ENCODE results near the gene PTPRD.

Gene PTPRD

DNA sequence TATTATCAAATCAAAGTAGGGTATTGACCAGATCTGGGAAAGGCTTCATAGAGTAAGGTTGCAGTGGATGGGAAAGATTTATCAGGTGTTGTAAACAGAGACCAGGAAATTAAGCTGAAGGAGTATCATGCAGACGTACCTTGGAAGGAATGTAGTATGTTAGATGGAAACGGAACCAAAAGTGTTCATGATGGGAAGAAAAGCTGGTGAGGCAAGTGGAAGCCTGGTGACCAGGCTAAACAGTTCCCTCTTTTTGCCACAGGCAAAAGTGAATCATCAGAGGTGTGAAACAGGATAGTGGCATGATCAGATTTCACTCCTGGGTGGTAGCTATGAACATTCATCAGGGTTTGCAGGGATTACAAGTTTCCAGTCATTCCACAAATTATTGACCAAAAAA is 2033.1 kb downstream of the PTPRD start:
- H3K36me3 ChIP-seq (ENCODE audit: insufficient read depth, low read length): no peaks in the 10 kb centered on the region
- DNase-seq (ENCODE audit: low read depth, low spot score): no peak
- TF ChIP-seq FOXP2 (optimal IDR thresholded peaks at IDR 0.05; ENCODE audit: control extremely low read depth, extremely low read length, insufficient read depth) (no peak), POLR2AphosphoS5 (IDR thresholded peaks at IDR 0.05; ENCODE audit: borderline replicate concordance, low read depth, low read length) (no peak)
- no peak overlapping the region for H3K4me3 ChIP-seq
- H3K27ac ChIP-seq: no peak overlapping the region
- H3K9me3 ChIP-seq (ENCODE audit: low read depth, low read length): no peaks in the 10 kb centered on the region
- no peak overlapping the region for H3K9ac ChIP-seq (ENCODE audit: insufficient read length)

- H3K9me3 ChIP-seq (ENCODE audit: low read depth, low read length): no peaks in the 10 kb centered on the region
- H3K9ac ChIP-seq (ENCODE audit: insufficient read length): no peak overlapping the region
- no peak for DNase-seq (ENCODE audit: low read depth, low spot score)
- TF ChIP-seq FOXP2 (optimal IDR thresholded peaks at IDR 0.05; ENCODE audit: control extremely low read depth, extremely low read length, insufficient read depth) (no peak), EZH2 (IDR thresholded peaks at IDR 0.05) (no peak), POLR2AphosphoS5 (IDR thresholded peaks at IDR 0.05; ENCODE audit: borderline replicate concordance, low read depth, low read length) (no peak)
- no peak overlapping the region for H3K27ac ChIP-seq
- no peaks in the 10 kb centered on the region for H3K36me3 ChIP-seq (ENCODE audit: insufficient read depth, low read length)
- H3K4me3 ChIP-seq: no peak overlapping the region
These were observed 2036.1 kb downstream of the PTPRD start for GRCh38 chr9:8576741-8577140.

DNA sequence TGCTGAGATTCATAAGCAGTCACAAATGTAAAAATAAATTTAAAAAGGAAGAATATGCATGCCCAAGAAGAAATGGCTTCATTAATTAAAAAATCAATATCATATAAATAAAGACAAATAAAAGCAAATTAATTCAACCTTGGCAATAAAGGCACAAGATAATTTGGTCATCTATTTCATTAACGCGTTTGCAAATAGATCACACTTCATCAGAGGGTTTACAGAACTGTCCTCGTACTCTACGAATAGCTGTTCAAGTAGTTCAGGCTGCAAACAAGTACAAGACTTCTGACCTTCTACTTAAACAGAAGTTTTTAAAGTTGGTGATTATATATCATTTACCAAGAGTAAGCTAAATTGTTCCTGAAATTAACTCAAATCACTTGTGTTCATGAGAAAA is 2038.0 kb downstream of the PTPRD start:
- H3K9me3 ChIP-seq (ENCODE audit: low read depth, low read length): no peaks in the 10 kb centered on the region
- no peaks in the 10 kb centered on the region for H3K36me3 ChIP-seq (ENCODE audit: insufficient read depth, low read length)
- no peak for DNase-seq (ENCODE audit: low read depth, low spot score)
- H3K4me3 ChIP-seq: no peak overlapping the region
- no peak overlapping the region for H3K9ac ChIP-seq (ENCODE audit: insufficient read length)
- no peak overlapping the region for H3K27ac ChIP-seq
- TF ChIP-seq FOXP2 (optimal IDR thresholded peaks at IDR 0.05; ENCODE audit: control extremely low read depth, extremely low read length, insufficient read depth) (no peak), POLR2AphosphoS5 (IDR thresholded peaks at IDR 0.05; ENCODE audit: borderline replicate concordance, low read depth, low read length) (no peak), EZH2 (IDR thresholded peaks at IDR 0.05) (no peak)

DNA sequence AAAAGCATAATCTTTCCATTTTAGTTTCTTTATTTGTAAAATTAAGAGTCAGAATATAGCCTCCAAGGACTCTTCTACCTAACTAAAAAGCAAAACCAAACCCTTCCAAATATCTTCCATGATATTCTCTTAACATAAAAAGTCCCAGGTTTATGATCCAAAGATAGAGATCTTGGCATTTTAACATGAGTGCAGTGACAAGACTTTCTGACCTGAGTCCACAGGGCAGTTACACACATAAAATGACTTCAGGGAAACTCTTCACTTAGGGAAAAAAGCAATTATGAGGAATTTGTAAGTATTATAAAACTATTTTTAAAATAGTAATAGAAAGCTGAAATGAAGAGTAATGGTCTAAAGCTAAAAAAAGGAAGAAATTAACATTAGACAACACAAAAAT is 2040.6 kb downstream of the PTPRD start:
- Histone ChIP-seq H3K9ac (ENCODE audit: insufficient read length) (no peak overlapping the region), H3K36me3 (ENCODE audit: insufficient read depth, low read length) (no peaks in the 10 kb centered on the region), H3K9me3 (ENCODE audit: low read depth, low read length) (no peaks in the 10 kb centered on the region), H3K27ac (no peak overlapping the region), H3K4me3 (no peak overlapping the region)
- TF ChIP-seq FOXP2 (optimal IDR thresholded peaks at IDR 0.05; ENCODE audit: control extremely low read depth, extremely low read length, insufficient read depth) (no peak), EZH2 (IDR thresholded peaks at IDR 0.05) (no peak), POLR2AphosphoS5 (IDR thresholded peaks at IDR 0.05; ENCODE audit: borderline replicate concordance, low read depth, low read length) (no peak)
- no peak for DNase-seq (ENCODE audit: low read depth, low spot score)

DNA sequence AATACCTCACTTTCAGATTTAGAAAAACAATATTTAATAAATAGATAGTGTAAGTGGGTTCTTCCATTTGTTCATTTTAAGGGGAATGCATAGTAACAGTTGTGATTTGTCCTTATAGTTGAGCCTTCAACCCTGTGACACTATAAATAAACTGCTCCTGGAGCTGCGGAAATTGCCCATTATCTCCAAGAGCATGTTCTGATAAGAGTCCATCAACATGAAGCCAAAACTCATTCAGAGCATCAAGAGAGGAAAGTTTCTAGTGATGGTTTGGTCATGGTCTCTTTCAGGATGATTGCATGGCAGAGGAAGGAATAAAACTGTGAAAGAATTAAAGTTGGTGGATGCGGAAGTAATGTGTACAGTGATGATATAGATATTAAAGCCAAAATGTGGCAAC is 2041.2 kb downstream of the PTPRD start:
- DNase-seq (ENCODE audit: low read depth, low spot score): no peak
- H3K36me3 ChIP-seq (ENCODE audit: insufficient read depth, low read length): no peaks in the 10 kb centered on the region
- H3K27ac ChIP-seq: no peak overlapping the region
- no peaks in the 10 kb centered on the region for H3K9me3 ChIP-seq (ENCODE audit: low read depth, low read length)
- H3K9ac ChIP-seq (ENCODE audit: insufficient read length): no peak overlapping the region
- TF ChIP-seq FOXP2 (optimal IDR thresholded peaks at IDR 0.05; ENCODE audit: control extremely low read depth, extremely low read length, insufficient read depth) (no peak), POLR2AphosphoS5 (IDR thresholded peaks at IDR 0.05; ENCODE audit: borderline replicate concordance, low read depth, low read length) (no peak), EZH2 (IDR thresholded peaks at IDR 0.05) (no peak)
- no peak overlapping the region for H3K4me3 ChIP-seq

- TF ChIP-seq EZH2 (IDR thresholded peaks at IDR 0.05): no peak
- no peak for TF ChIP-seq POLR2AphosphoS5 (IDR thresholded peaks at IDR 0.05; ENCODE audit: borderline replicate concordance, low read depth, low read length)
- no peak for TF ChIP-seq FOXP2 (optimal IDR thresholded peaks at IDR 0.05; ENCODE audit: control extremely low read depth, extremely low read length, insufficient read depth)
These were observed 2042.0 kb downstream of the PTPRD start for GRCh38 chr9:8570776-8571175.

GRCh38 chr9:8569823-8570222 is 2043.0 kb downstream of the PTPRD start:
- no peak for TF ChIP-seq EZH2 (IDR thresholded peaks at IDR 0.05)
- TF ChIP-seq POLR2AphosphoS5 (IDR thresholded peaks at IDR 0.05; ENCODE audit: borderline replicate concordance, low read depth, low read length): no peak
- TF ChIP-seq FOXP2 (optimal IDR thresholded peaks at IDR 0.05; ENCODE audit: control extremely low read depth, extremely low read length, insufficient read depth): no peak
- no peaks in the 10 kb centered on the region for H3K36me3 ChIP-seq (ENCODE audit: insufficient read depth, low read length)
- DNase-seq (ENCODE audit: low read depth, low spot score): no peak
- no peak overlapping the region for H3K27ac ChIP-seq
- H3K9me3 ChIP-seq (ENCODE audit: low read depth, low read length): no peaks in the 10 kb centered on the region
- H3K4me3 ChIP-seq: no peak overlapping the region
- H3K9ac ChIP-seq (ENCODE audit: insufficient read length): no peak overlapping the region

More at GRCh38 chr9:8570776-8571175, 2042.0 kb downstream of the PTPRD start:
- no peak for DNase-seq (ENCODE audit: low read depth, low spot score)
- Histone ChIP-seq H3K9me3 (ENCODE audit: low read depth, low read length) (no peaks in the 10 kb centered on the region), H3K36me3 (ENCODE audit: insufficient read depth, low read length) (no peaks in the 10 kb centered on the region), H3K9ac (ENCODE audit: insufficient read length) (no peak overlapping the region), H3K27ac (no peak overlapping the region), H3K4me3 (no peak overlapping the region)

DNA sequence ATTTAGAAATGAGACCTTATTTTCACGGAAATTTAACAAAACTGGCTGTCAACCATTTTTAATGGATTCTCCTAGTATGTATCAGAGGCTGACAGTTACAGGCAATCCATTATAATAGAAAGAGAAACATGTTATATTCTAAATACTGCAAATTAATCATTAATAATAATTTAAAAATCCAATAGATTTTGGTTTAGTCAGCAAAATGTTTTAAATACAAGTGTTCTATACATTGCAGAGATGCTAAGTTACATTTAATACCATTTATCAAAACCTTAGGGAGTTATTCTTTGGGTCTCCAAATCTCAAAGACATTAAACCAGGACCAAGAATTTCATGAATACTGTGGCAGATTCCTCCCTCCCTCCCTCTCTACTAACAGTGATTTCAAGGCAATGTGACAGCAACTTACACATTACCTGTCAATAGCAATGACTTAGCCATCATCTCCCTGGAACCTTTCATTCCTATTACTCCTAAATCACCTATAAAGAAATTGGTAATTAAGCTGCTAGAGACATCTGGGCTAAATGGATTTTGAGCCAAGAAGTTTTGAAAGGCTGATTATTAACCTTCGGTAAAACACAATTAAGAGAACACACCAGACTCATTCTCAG is 2044.7 kb downstream of the PTPRD start:
- no peak for DNase-seq (ENCODE audit: low read depth, low spot score)
- Histone ChIP-seq H3K9me3 (ENCODE audit: low read depth, low read length) (no peaks in the 10 kb centered on the region), H3K36me3 (ENCODE audit: insufficient read depth, low read length) (no peaks in the 10 kb centered on the region), H3K9ac (ENCODE audit: insufficient read length) (no peak overlapping the region), H3K4me3 (no peak overlapping the region), H3K27ac (no peak overlapping the region)
- TF ChIP-seq EZH2 (IDR thresholded peaks at IDR 0.05) (no peak), FOXP2 (optimal IDR thresholded peaks at IDR 0.05; ENCODE audit: control extremely low read depth, extremely low read length, insufficient read depth) (no peak), POLR2AphosphoS5 (IDR thresholded peaks at IDR 0.05; ENCODE audit: borderline replicate concordance, low read depth, low read length) (no peak)

DNA sequence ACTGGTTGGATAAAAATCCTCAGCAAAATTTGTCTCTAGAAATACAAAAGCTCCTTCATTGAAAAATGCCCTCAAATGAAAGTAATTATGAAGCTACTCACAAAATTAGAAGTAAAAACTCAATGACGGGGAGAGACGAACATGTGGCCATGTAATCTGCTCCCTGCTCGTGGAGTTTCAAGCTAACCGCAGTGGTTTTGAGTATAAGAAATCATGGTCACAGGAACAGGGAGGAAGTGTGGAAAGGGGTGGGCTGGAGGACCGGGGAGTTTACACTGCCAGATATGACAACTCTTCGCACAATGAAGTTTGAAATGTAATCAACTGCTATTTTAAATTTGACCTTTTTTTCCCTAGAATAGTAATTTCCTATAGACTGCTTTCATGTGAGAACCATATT is 2047.8 kb downstream of the PTPRD start:
- DNase-seq (ENCODE audit: low read depth, low spot score): no peak
- Histone ChIP-seq H3K36me3 (ENCODE audit: insufficient read depth, low read length) (no peaks in the 10 kb centered on the region), H3K27ac (no peak overlapping the region), H3K4me3 (no peak overlapping the region), H3K9ac (ENCODE audit: insufficient read length) (no peak overlapping the region), H3K9me3 (ENCODE audit: low read depth, low read length) (no peaks in the 10 kb centered on the region)
- TF ChIP-seq EZH2 (IDR thresholded peaks at IDR 0.05) (no peak), FOXP2 (optimal IDR thresholded peaks at IDR 0.05; ENCODE audit: control extremely low read depth, extremely low read length, insufficient read depth) (no peak), POLR2AphosphoS5 (IDR thresholded peaks at IDR 0.05; ENCODE audit: borderline replicate concordance, low read depth, low read length) (no peak)
